Measurements from ENCODE around the gene ETHE1.

ETHE1 gene

DNA sequence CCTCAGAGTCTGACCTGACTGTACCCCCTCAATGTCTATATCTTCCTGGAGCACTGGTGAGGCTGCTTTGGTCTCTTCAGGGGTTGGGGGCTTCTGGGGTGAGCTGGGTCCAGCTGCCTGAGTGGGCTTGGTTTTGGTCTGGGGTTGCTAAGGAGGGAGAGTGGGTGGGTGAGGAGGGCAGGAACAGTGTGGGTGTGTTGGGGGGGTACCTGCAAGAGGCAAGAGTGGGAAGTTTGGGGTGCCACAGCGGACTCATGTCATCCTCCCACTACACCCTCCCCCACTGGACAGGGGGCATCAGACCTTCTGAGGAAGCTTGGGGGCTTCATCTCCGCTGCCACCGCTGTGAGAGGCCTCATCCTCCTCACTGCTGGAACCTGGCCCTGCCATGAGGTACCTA is 19.6 kb upstream of the ETHE1 start:
- TF ChIP-seq, protein P1, sequence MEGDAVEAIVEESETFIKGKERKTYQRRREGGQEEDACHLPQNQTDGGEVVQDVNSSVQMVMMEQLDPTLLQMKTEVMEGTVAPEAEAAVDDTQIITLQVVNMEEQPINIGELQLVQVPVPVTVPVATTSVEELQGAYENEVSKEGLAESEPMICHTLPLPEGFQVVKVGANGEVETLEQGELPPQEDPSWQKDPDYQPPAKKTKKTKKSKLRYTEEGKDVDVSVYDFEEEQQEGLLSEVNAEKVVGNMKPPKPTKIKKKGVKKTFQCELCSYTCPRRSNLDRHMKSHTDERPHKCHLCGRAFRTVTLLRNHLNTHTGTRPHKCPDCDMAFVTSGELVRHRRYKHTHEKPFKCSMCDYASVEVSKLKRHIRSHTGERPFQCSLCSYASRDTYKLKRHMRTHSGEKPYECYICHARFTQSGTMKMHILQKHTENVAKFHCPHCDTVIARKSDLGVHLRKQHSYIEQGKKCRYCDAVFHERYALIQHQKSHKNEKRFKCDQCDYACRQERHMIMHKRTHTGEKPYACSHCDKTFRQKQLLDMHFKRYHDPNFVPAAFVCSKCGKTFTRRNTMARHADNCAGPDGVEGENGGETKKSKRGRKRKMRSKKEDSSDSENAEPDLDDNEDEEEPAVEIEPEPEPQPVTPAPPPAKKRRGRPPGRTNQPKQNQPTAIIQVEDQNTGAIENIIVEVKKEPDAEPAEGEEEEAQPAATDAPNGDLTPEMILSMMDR (IDR thresholded peaks at IDR 0.05): no peak

DNA sequence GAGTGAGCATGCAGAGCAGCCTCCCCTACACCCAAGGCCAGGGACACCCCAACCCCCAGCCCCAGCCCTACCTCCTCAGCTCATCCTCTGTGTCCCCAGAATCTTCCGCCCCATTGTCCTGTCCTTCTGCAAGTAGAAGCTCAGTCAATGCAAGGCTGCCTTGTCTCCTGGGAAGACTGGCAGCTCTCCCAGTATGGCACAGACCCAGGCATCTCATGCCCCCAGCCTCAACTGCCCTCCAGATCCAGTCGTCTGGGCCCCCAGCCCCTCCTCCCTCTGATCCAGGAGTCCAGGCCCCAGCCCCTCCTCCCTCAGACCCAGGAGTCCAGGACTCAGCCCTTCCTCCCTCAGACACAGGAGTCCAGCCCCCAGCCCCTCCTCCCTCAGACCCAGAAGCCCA is 19.0 kb upstream of the ETHE1 start:
- TF ChIP-seq, protein P1 (IDR thresholded peaks at IDR 0.05): no peak

DNA sequence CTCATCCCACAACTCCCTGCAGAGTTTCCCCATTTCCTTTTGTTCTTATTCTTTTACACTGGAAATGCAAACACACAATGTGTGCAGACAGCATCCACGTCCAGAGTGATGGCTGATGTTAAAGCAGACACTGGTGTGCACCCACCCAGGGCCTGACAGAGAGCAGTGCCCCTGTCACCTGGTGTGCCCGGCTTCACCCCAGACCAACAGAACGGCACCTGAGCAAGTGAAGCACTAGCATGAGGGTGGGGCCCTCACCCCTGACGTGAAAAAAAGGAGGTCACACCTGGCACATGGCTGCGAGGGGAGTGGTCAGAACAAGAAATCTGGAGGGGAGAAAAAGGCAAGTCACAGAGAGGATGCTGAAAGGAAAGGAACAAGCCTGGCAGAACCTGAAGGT is 18.3 kb upstream of the ETHE1 start:
- TF ChIP-seq, protein P1 (IDR thresholded peaks at IDR 0.05): no peak

DNA sequence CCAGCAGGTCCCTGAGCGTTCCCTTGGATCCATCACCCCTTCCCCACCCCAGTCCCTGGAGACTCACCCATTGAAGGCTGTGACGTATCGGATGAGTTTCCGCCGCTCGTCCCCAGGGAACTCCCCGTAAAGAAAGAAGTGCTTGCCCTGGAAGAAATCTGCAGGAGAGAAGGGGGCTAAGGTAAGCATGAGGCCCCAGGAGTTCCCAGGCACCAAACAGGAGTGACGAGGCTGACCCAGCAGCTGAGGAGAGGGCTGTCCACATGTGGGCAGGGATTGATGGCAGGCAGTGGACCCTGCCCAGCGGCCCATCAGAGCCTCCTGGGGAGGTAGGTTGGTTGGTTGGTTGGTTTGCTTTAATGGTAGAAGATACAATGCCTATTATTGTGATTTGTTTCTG is 17.1 kb upstream of the ETHE1 start:
- TF ChIP-seq, protein P1 (IDR thresholded peaks at IDR 0.05): no peak

DNA sequence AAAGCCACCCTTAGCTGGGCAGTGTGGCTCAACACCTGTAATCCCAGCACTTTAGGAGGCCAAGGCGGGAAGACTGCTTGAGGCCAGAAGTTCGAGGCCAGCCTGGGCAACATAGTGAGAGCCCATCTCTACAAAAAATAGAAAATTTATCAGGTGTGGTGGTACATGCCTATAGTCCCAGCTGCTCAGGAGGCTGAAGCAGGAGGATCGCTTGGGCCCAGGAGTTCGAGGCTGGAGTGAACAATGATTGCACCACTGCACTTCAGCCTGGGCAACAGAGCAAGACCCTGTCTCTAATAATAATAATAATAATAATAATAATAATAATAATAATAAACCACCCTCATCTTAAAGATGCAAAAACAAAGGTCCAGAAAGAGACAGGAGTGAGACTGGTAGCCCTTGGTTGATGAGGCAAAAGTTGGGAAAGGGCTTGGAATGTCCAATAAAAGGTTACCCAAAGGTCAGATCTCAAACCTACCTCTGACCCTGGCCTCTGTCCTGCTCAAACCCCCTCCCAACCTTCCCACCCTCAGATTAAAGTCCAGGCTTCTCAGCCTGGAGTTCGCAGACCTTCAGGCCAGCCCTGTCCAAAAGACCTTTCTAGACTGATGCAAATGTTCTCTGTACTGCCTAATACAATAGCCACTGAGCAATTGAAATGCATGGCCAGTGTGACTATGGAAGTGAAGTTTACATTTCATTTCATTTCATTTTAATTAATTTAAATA is 15.1 kb upstream of the ETHE1 start:
- TF ChIP-seq, protein P1 (IDR thresholded peaks at IDR 0.05): no peak

DNA sequence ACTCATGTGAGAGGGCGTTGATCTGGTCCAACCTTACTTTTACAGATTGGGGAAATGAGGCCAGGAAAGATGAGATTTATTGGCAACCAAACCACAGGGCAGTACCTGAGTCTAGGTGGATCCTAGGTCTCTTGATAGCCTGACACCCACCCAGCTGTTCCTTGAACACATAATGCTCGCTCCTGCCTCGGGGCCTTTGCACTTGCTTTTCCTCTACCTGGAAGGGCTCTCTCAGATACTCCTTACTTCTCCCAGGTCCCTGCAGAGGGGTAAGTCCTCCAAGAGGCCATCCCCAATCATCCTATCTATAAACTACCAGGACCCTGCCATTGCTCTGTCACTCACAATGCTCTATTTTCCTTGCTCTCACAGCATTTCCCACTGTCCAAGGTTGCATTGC is 13.4 kb upstream of the ETHE1 start:
- TF ChIP-seq, protein P1 (IDR thresholded peaks at IDR 0.05): no peak

DNA sequence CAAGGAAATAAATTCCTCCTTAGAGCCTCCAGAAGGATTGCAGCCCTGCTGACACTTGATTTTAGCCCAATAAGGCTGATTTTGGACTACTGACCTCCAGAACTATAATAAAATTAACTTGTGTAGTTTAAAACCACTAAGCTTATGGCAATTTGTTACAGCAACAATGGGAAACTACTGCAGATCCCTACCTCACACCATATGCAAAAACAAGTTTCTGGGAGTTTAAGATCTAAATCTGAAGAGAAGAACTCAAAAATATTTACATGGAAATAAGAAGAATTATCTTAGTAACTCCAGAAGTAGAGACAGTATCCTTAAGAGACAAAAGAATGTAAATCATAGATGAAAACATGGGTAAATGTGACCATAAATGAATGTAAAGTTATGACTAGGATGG is 11.9 kb upstream of the ETHE1 start:
- TF ChIP-seq, protein P1 (IDR thresholded peaks at IDR 0.05): no peak
